ENCODE data around the gene GAS7.

The GAS7 gene

DNA sequence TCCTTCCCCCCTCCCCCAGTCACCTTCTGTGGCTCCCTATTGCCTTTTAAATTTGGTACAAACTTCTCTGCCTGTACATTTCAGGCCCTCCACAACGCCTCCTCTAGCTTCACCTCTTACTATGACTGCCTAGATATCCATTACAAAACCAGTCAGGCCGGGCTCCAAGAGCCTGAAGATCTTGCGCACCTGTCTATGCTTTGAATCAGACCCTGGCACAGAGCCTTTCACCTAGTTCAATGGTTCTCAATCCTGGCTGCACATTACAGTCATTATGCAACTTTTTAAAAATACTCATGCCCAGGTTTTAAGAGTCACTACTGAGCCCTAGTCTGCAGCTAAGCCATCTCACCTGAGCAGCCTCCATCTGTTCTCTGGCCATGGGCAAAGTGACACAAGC is 1.6 kb upstream of the GAS7 start:
- DNase-seq: no peak

DNA sequence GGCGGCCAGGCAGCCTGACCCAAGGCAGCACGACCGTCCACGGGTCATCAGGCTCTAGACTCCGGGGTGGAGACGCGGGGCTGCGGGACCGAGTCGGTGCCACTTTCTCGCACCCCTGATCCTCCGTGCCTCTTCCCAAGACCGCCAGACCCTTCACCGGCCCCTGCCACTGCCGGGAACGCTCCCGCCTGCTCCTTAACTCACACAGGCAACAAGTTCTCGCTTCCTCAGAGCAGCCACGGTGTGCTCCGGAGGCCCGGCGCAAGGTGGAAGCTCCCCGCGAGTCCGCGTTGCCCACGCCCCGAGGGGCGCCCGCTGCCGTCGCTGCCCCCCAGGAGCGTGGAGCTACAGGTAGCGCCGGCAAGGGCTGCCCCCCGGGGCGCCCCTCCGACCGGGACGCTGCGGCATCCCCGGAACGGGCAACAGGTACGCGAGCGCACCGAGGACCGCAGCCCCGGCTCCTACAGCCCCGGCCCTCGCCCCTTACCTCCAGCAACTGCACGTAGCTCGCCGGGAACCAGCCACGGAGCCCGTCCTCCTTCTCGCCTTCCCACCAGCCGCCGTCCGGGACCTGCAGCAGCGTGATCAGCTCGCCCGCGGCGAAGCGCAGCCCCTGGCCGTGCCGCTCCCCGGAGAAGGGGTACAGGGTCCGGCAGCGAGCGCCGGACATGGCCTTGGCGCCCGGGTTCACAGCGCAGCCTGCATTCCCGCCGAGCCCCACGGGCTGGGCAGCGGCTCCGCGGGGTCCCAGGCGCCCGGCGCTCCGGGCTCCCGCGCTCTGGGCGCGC is 491 bp downstream of the GAS7 start:
- no peak for DNase-seq

- DNase-seq: no peak
These were observed 1.1 kb downstream of the GAS7 start for GRCh38 chr17:10197362-10197720.

DNA sequence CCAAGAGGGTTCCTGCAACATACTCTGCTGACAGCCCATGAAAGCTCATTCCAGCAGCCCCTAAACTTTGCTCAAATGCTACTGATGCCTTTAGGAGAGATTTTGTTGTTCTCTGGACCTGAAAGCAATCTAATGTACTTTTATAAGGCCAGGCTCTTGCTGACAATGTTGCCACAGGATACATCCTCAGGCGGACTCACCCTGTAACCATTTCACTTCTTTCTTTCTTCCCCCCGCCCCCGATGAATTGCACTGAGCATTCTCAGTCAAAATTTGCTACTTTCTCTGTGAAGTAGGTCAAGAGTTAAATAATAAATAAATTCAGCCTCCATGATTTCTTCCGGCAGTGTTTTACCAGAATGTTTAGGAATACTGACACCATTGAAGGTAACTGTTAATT is 1.5 kb downstream of the GAS7 start:
- DNase-seq: no peak

GRCh38 chr17:10196384-10196895 is 2.0 kb downstream of the GAS7 start:
- DNase-seq: no peak

DNA sequence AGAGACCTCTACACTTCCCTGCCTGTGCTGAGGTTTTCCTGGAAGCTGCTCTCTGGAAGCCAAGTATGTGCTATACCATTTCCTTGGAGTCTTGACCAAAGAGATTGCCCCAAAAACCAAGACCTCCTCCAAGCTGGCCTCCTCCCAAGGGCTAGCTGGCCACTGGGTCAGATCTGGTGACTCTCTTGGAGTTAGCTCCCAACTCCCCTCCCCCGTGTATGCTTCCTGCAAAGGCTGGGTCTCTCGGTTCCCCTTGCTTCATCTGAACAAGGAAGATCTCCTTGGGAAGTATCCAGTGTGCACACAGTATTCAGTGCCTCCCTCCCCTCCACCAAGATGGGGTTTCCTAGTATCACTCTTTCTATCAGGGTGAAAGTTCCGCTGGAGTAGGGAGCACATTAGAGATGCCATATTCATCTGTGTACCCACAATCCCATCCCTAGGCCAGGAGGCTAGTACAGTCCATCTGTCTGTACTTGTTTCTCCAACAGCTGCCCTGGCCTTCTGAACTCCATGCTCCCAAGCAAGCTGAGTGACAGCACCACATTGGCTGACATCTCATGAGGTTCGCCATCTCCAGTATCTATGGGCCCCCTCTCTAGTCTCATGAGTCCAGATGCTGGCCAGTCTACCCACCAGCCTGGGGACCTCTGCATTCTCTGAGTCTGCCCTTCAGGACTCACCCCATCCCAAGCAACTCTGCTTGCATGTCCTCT is 3.2 kb downstream of the GAS7 start:
- no peak for DNase-seq

GRCh38 chr17:10193632-10194031 is 4.8 kb downstream of the GAS7 start:
- no peak for DNase-seq

GRCh38 chr17:10192972-10193371 is 5.4 kb downstream of the GAS7 start:
- DNase-seq: no peak

GRCh38 chr17:10192461-10192860 is 5.9 kb downstream of the GAS7 start:
- DNase-seq: no peak

DNA sequence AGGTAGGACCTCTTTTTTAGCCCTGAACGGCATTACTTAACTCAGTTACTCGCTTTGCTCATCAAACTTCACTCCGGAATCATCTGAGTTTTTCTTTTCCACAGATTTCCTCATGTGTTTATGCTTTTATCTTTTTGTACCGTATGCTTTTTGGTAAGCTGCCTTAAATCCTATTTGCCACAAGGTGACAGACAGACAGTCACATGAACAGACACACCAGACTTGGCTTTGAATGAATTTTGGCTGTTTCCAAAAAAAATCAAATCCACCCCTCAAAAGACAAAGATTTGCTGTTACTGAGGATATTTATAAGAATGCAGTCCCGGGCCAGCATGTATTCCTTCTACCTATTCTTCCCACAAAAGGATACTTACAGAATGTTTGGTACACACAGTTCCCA is 10.9 kb downstream of the GAS7 start:
- DNase-seq: no peak

DNA sequence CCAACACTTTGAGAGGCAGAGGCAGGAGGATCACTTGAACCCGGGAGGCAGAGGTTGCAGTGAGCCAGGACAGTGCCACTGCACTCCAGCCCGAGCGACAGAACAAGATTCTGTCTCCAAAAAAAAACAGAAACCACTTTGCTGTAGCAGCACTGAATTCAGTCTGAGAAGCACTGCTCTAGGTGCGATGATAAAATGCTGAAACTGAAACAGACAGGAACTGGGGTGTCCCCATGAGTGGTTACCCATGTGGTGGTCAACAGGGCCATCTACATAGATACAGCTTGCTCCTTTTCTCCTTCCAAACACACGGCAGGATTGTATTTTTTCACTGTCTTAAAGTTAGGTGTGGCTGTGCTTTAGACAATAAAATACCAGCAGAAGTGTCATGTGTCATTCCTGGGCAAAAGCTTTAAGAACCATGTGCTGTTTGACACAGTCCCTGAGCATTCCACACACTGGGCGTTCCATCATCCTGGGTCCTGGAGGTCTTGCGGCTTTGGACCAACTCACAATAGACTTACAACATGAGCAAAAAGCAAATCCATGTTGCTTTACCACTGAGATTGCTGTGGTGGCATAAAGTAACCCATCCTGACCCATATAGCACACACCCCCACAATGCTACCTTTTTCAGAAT is 11.5 kb downstream of the GAS7 start:
- no peak for DNase-seq

GRCh38 chr17:10183931-10184930 is 14.2 kb downstream of the GAS7 start:
- no peak for DNase-seq

DNA sequence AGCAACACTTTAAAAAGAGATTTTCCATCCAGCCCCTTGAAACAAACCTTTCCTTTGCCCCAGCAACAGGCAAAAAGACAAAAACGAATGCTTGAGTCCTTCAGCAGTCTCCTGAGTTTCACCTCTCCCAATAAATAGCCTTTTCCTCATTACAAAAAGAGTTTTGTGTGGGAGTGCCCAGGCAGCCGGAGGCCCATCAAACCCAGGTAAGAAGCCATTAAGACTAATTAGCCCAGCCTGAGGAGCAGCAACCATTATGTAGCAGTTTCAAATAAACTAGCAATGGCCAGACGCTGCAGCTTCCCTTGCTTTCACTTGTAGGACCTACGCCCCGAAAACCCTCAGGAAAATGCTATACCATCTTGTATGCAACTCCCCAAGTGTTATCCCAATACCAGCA is 15.6 kb downstream of the GAS7 start:
- DNase-seq: no peak

DNA sequence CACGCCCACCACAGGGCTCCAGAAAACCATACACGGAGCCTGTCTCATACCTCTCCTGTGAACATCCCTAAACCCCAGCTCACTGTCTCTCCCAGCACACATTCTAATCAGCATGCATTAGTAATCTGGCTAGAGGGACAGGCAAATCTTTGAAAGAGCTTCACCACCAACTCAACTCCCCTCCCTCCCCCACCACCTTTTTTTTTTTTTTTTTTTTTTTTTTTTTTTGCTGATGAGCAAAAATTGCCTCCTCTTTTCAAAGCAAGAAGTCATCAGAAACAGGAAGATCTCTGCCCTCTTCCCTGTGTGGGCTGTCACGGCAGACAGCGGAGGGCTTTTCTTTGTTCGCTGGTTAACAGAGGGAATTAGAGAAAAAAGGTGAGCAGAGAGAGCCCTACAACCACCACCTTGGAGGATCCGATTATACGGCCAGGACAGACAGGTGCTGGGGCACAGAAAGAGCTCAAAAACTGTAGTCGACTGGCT is 19.9 kb downstream of the GAS7 start:
- no peak for DNase-seq

- no peak for DNase-seq
These were observed 20.4 kb downstream of the GAS7 start for GRCh38 chr17:10177913-10178505.

- no peak for DNase-seq
These were observed 21.1 kb downstream of the GAS7 start for GRCh38 chr17:10177131-10177912.

GRCh38 chr17:10173913-10174312 is 24.5 kb downstream of the GAS7 start:
- no peak for DNase-seq

DNA sequence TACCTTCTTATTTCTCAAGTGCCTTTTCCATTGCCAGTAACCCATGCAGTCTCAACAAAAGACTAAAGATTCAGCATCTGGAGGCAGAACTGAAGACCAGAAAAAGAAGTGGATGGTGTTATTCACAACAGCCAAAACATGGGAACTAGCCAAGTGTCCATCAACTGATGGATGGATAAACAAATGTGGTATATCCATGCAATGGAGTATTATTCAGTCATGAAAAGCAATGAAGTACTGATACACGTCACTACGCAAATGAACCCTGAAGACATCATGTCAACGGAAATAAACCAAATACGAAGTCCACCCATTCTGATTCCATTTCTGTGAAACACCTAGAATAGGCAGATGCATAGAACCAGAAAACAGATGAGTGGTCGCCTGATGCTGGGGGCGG is 25.6 kb downstream of the GAS7 start:
- no peak for DNase-seq

DNA sequence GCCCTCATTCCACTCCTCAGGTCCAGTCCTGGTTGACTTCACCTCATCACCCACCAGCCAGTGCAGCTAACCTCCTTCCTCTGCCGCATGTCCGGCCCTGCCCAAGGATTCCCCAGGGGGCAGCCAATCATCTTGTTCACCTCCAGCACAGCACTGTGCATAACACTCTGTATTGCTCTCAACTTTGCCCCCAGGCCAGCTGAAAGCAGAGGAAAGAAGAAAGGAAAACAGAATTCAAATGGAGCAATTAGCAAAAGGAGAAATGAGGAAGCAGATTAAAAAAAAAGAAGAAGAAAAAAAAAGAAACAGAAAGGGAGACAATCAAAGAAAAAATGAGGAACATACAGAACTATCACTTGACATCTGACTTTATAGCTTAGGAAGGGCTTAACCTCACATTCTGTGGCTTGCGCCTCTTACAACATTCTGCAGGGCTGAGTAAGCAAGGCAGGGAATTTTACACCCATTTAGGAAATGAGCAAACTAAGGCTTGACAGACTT is 26.1 kb downstream of the GAS7 start:
- DNase-seq: no peak

DNA sequence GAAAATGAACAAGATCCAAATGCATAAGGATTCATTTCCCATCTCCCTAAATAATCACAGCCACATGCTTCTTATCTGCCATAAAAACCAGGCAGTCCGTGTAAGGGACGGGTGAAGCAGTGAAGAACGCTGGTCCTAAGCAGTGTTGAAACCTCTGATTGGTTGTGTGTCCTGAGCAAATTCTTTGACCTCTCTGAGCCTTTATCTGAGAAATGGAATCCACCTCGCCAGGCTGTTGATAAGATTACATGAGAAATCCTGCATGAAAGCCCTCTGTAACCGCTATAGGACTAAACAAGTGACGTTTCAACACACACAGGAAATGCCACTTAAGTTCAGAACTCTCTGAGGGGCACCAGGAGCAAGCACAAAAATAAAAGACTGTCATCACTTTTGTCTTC is 26.8 kb downstream of the GAS7 start:
- peak; percentile 30 for DNase-seq

- no peak for DNase-seq
These were observed 27.3 kb downstream of the GAS7 start for GRCh38 chr17:10171122-10171571.

Data from activated CD4-positive, alpha-beta T cell treated with anti-CD3 and anti-CD28 coated beads, Interleukin-2, Interleukin-6, amounts not matched to agents 100 ng/mL and 50 ng/mL, durations not matched to agents 16 hours and 8 hours (primary cell).